GM12891 (cell line): ENCODE data around the gene PSME2.
A peak's percentile ranks its signal among the peaks of the same experiment; 100 is the strongest.

Source experiments
- DNase-seq: peaks from one replicate; pipeline ENCODE4 v3.0.0; 2011; ENCODE audit warnings: low spot score; ENCODE audit not compliant: insufficient read length
- FAIRE-seq: peaks from 2 replicates; lab custom pipeline; 2011; peaks lifted over from hg19 to GRCh38; lab: Jason Lieb, UNC
- PAX5 ChIP-seq: IDR thresholded peaks from 2 replicates; pipeline ENCODE4 v1.6.1; 2011; ENCODE audit warnings: low read length, moderate library complexity, mild to moderate bottlenecking; ENCODE audit not compliant: insufficient read depth, severe bottlenecking
- POLR2A ChIP-seq: IDR thresholded peaks from 2 replicates; pipeline ENCODE4 v1.6.1; 2011; ENCODE audit warnings: low read depth, low read length, control low read depth
- POLR2AphosphoS5 ChIP-seq: IDR thresholded peaks from 2 replicates; pipeline ENCODE4 v1.6.1; 2011; ENCODE audit warnings: low read depth, low read length, control low read depth
- POU2F2 ChIP-seq: IDR thresholded peaks from 2 replicates; pipeline ENCODE4 v1.6.1; 2011; ENCODE audit warnings: low read depth, mild to moderate bottlenecking, control low read depth, low read length, moderate library complexity
- SPI1 ChIP-seq: IDR thresholded peaks from 2 replicates; pipeline ENCODE4 v1.6.1; 2011; ENCODE audit warnings: low read depth, low read length, control low read depth
- TAF1 ChIP-seq: IDR thresholded peaks from 2 replicates; pipeline ENCODE4 v1.6.1; 2011; ENCODE audit warnings: low read depth, low read length, control low read depth

The PSME2 gene

DNA sequence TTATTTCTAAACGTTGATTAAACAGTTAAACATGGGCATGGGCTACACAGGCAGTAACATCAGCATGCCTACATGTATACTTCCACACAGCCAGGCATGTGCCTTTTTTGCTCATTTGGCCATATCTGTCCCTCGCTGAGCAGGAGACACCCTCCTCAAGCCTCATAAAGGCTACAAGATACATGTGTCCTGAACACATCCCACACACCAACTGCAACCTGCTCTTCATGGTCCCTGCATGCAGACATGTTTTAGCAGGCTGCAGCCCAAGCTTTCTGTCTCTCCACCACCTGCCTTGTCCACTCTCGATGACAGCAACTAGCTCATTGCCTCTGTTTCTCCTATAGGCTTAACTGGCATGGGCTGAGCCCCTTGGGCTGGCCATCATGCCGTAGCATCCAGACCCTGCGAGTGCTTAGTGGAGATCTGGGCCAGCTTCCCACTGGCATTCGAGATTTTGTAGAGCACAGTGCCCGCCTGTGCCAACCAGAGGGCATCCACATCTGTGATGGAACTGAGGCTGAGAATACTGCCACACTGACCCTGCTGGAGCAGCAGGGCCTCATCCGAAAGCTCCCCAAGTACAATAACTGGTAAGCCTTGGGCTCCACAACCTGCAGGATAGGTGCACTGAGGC is 49.7 kb downstream of the PSME2 start:
- no peak for DNase-seq
- no peak for TF ChIP-seq SPI1
- no peak for TF ChIP-seq POU2F2
- no peak for TF ChIP-seq POLR2A
- no peak for TF ChIP-seq TAF1
- TF ChIP-seq PAX5 = no peak
- TF ChIP-seq POLR2AphosphoS5 = no peak
- FAIRE-seq = peak; percentile 26

DNA sequence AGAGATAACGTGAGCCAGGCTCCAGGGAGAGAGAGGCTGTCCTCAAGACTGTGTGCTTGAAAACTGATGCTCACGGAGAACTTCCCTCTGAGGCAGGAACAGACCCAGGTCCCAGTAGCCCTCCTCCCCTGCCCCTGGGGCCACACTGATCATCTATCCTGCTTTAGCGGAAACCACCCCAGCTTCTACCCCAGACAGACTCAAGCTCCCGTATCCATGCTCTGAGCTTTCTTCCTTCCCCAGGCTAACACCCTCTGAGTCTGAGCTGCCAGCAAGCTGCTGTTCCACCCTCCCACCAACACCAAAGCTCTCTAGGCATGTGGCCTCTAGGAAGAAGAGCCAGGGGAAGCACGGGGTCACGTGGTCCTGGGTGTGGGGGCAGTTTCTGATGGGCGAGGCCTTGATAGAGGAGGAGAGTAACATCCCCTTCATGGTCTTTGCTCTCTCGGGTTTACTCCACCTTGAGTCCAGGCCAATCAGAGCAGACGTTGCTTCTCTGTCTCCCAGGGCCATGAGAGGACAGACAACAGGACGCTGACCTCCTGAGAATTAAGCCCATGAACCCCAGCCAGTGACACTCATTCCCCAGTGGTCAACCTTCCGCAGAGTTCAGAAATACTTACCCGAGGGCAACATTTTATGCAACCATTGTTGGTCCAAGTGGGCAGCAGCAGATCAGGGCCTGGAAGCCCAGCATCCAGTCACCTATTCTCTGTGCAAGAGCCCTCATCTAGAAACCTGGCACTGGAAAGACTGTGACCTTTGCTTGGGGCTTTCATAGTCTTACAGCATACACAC is 50.9 kb downstream of the PSME2 start:
- TF ChIP-seq POLR2A (peak; percentile 98), POU2F2 (peak; percentile 92), TAF1 (peak; percentile 98), POLR2AphosphoS5 (peak; percentile 98), PAX5 (no peak), SPI1 (no peak)
- DNase-seq = peak; percentile 90
- peak; percentile 87 for FAIRE-seq

DNA sequence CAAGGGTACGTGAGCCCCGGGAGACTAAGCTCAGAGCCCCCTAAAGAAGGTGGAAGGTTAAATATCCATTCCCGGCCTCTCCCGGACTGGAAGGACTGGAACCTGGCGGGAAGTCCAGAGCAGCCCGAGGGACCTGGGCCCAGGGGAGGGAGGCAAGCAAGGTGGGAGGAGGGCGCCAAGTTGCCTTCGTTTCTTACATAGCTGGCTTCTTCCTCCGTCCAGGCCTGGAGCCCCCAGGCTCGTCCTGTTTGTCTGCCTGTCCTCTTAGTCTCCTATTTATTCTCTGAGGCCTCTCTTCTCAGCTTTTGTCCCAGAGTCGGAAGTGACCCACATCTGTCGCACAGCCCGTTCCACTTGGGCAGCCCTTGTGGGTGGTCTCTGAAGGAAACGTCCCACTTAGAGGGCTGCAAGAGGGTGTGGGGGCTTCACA is 51.6 kb downstream of the PSME2 start:
- TF ChIP-seq PAX5 (no peak), POU2F2 (no peak), POLR2A (no peak), TAF1 (no peak), POLR2AphosphoS5 (no peak), SPI1 (no peak)
- DNase-seq (no peak), FAIRE-seq (no peak)

DNA sequence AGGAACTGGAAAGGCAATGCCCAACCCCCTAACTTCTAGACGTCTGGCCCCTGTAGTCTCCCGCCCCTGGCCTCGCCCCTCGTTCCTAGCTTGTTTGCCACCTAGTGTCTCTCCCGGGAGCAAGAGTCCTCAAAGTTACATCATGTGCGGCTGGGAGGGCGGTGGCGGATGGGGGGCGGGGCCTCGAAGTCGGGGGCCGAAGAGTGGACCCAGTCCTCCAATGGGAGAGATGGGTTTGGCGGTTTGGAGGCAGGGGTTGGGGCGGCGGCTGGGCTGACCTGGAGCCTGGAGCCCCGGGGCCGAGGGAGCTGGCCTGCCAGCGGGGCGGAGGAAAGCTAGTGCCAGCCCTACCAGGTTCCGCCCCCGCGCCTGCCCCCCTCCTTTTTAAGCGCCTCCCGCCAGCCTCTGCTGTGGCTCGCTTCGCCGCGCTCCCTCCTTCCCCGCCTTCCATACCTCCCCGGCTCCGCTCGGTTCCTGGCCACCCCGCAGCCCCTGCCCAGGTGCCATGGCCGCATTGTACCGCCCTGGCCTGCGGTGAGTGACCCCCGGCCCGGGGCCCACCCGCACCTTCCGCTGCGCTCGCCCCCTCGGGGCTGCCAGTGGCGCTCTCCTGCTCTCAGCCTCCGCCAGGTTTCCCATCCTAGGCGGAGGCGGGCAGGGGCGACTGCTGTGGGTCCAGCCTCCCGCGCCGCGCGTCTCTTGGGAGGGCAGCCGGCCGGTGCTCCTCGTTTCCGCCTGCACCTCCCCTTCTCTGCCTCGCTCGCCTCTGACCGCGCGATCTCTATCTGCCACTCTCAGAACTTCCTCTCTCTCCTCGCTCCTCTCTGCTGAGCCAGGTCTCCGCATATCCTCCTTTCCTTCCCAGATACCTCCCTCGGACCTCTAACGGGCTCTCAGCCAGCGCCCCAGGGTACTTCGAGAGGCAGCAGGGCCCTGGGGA is 52.2 kb downstream of the PSME2 start, which contains the start of gene PCK2:
TSS of gene PCK2 (plus strand) at position 411 of the 940 bp plus-strand sequence. CDS start at position 506, 95 bp downstream.
- FAIRE-seq (peak; percentile 69), DNase-seq (peak; percentile 78)
- peak; percentile 74 for TF ChIP-seq SPI1
- peak; percentile 51; the same call in 1 of the 2 replicates for TF ChIP-seq POLR2A
- no peak; the same call in 1 of the 2 replicates for TF ChIP-seq TAF1
- TF ChIP-seq POU2F2 = no peak
- no peak for TF ChIP-seq PAX5
- TF ChIP-seq POLR2AphosphoS5 = peak; percentile 70
